DND-41 (cell line): ENCODE results near the gene COL4A6.

ENCODE experiments used
- ATAC-seq: fragments of 200-7000 bp; cut with Tn5 transposase; 3 replicates; pipeline ENCODE4 v1.9.1; 2021; ENCODE audit warnings: low read depth; ENCODE audit not compliant: insufficient read depth
- DNase-seq: peaks from one replicate; pipeline ENCODE4 v3.0.0-alpha.2; 2020
- H2AFZ ChIP-seq: 2 replicates; pipeline ENCODE4 v1.6.0; 2012; ENCODE audit warnings: low read depth, low read length
- H3K27ac ChIP-seq: 2 replicates; pipeline ENCODE4 v1.5.1; 2012; ENCODE audit warnings: low read length, inconsistent platforms
- H3K27me3 ChIP-seq: fragments of 200-600 bp; sonication (generic); 2 replicates; pipeline ENCODE4 v1.6.0; 2012; ENCODE audit warnings: low read length, mild to moderate bottlenecking, inconsistent platforms; ENCODE audit not compliant: insufficient read depth, poor library complexity
- H3K36me3 ChIP-seq: 2 replicates; pipeline ENCODE4 v1.5.1; 2012; ENCODE audit warnings: low read length, inconsistent platforms; ENCODE audit not compliant: insufficient read depth
- H3K4me1 ChIP-seq: 2 replicates; pipeline ENCODE4 v1.5.1; 2012; ENCODE audit warnings: mild to moderate bottlenecking, low read length; ENCODE audit not compliant: insufficient read depth
- H3K4me2 ChIP-seq: 2 replicates; pipeline ENCODE4 v1.6.0; 2012; ENCODE audit warnings: mild to moderate bottlenecking, moderate library complexity, low read length, inconsistent platforms; ENCODE audit not compliant: insufficient read depth
- H3K4me3 ChIP-seq, 2 experiments: fragments of 200-600 bp in 1 of 2; shearing (Covaris generic) in 1 of 2; 2 replicates each; pipeline ENCODE4 v1.5.1; 2012 to 2016; ENCODE audit warnings: inconsistent platforms in 2 of 2, low read length in 2 of 2, mild to moderate bottlenecking in 2 of 2, low read depth in 1 of 2, moderate library complexity in 1 of 2
- H3K79me2 ChIP-seq: 2 replicates; pipeline ENCODE4 v1.6.0; 2012; ENCODE audit warnings: low read length, inconsistent platforms; ENCODE audit not compliant: insufficient read depth
- H3K9ac ChIP-seq: 2 replicates; pipeline ENCODE4 v1.6.0; 2012; ENCODE audit warnings: low read depth, mild to moderate bottlenecking, inconsistent platforms, low read length, moderate library complexity
- H3K9me3 ChIP-seq: 2 replicates; pipeline ENCODE4 v1.5.1; 2012; ENCODE audit warnings: low read length, moderate library complexity, mild to moderate bottlenecking, inconsistent platforms; ENCODE audit not compliant: insufficient read depth, severe bottlenecking
- H4K20me1 ChIP-seq: 2 replicates; pipeline ENCODE4 v1.6.0; 2012; ENCODE audit warnings: low read length; ENCODE audit not compliant: insufficient read depth
- CTCF ChIP-seq: IDR thresholded peaks from 2 replicates; pipeline ENCODE4 v1.5.1; 2012; ENCODE audit warnings: borderline replicate concordance, low read length, moderate library complexity, mild to moderate bottlenecking; ENCODE audit not compliant: poor library complexity, severe bottlenecking; ENCODE audit errors: extremely low read depth
- EZH2 ChIP-seq: IDR thresholded peaks from 3 replicates; pipeline ENCODE4 v1.6.1; 2012; ENCODE audit warnings: borderline replicate concordance, low read depth, mild to moderate bottlenecking, moderate library complexity, low read length, inconsistent platforms; ENCODE audit not compliant: severe bottlenecking

COL4A6 gene

GRCh38 chrX:108264376-108264775, 173.8 kb downstream of the COL4A6 start:
- DNase-seq (no peak), ATAC-seq (no peak)
- Histone ChIP-seq H3K4me2 (no peak overlapping the region), H3K9ac (no peak overlapping the region), H4K20me1 (no peaks in the 10 kb centered on the region), H3K79me2 (no peaks in the 10 kb centered on the region), H3K27me3 (no peaks in the 10 kb centered on the region), H3K36me3 (no peaks in the 10 kb centered on the region), H3K27ac (no peak overlapping the region), H3K4me3 (no peak overlapping the region), H2AFZ (no peak overlapping the region), H3K4me1 (no peaks in the 10 kb centered on the region), H3K9me3 (no peaks in the 10 kb centered on the region)
- TF ChIP-seq CTCF (no peak), EZH2 (no peak)

- Histone ChIP-seq H3K9ac (no peak overlapping the region), H2AFZ (no peak overlapping the region), H3K79me2 (no peaks in the 10 kb centered on the region), H3K4me2 (no peak overlapping the region), H3K36me3 (no peaks in the 10 kb centered on the region), H3K4me3 (no peak overlapping the region), H3K27ac (no peak overlapping the region), H3K27me3 (no peaks in the 10 kb centered on the region), H3K9me3 (no peaks in the 10 kb centered on the region), H4K20me1 (no peaks in the 10 kb centered on the region), H3K4me1 (no peaks in the 10 kb centered on the region)
- TF ChIP-seq EZH2 (no peak), CTCF (no peak)
- ATAC-seq (no peak), DNase-seq (no peak)
Observed at GRCh38 chrX:108261549-108262203, 176.5 kb downstream of the COL4A6 start.

- H3K27me3 ChIP-seq = no peaks in the 10 kb centered on the region
Observed at GRCh38 chrX:108257556-108257955, 180.7 kb downstream of the COL4A6 start.

More at GRCh38 chrX:108257556-108257955, 180.7 kb downstream of the COL4A6 start:
- H3K4me2 ChIP-seq = no peak overlapping the region
- H3K4me3 ChIP-seq = no peak overlapping the region
- no peak for TF ChIP-seq CTCF
- no peak for TF ChIP-seq EZH2
- H3K27ac ChIP-seq = no peak overlapping the region
- no peaks in the 10 kb centered on the region for H4K20me1 ChIP-seq
- H3K79me2 ChIP-seq = no peaks in the 10 kb centered on the region
- no peak overlapping the region for H3K9ac ChIP-seq
- H2AFZ ChIP-seq = no peak overlapping the region
- H3K9me3 ChIP-seq = no peaks in the 10 kb centered on the region
- ATAC-seq (no peak), DNase-seq (no peak)
- H3K4me1 ChIP-seq = no peaks in the 10 kb centered on the region
- no peaks in the 10 kb centered on the region for H3K36me3 ChIP-seq
